HFF-Myc (cell line): Measurements from ENCODE around the gene OR2M5.

ENCODE experiments used
- DNase-seq: peaks from one replicate; pipeline ENCODE4 v3.0.0-alpha.2; 2011; ENCODE audit warnings: low read depth; ENCODE audit errors: extremely low read depth
- H3K4me3 ChIP-seq: replicated peaks from 2 replicates; pipeline ENCODE4 v1.5.1; 2011; ENCODE audit warnings: low read depth, mild to moderate bottlenecking, control low read depth, low read length
- TF ChIP-seq, protein P1 (sequence below): IDR thresholded peaks from 2 replicates; pipeline ENCODE4 v1.5.1; 2012; ENCODE audit warnings: mild to moderate bottlenecking, low read depth, low read length, control low read depth; ENCODE audit errors: missing control alignments

Gene OR2M5

DNA sequence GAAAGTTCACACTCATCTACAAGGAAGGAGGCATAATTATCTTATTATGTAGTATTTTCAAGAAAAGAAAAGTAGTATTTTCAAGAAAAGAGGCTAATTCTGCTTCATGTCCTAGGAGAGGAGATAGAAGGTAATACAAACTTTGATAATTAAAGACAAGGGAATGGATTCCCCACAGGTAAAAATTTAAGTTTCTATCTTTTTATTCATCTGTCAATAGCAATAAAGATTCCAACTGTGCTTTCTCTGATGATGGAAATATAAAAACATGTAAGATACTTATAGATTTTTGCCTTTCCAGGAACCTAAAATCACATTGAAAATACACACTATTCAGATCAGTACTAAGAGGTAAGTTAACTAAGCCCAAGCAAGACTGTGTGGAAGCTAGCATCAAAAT lies 29.6 kb downstream of the OR2M5 start, which contains the start of gene OR2M2:
Gene OR2M2 (plus strand): TSS at position 301 of the 400 bp plus-strand sequence. CDS start 5,165 bp downstream, outside the sequence.
- TF ChIP-seq, protein P1, sequence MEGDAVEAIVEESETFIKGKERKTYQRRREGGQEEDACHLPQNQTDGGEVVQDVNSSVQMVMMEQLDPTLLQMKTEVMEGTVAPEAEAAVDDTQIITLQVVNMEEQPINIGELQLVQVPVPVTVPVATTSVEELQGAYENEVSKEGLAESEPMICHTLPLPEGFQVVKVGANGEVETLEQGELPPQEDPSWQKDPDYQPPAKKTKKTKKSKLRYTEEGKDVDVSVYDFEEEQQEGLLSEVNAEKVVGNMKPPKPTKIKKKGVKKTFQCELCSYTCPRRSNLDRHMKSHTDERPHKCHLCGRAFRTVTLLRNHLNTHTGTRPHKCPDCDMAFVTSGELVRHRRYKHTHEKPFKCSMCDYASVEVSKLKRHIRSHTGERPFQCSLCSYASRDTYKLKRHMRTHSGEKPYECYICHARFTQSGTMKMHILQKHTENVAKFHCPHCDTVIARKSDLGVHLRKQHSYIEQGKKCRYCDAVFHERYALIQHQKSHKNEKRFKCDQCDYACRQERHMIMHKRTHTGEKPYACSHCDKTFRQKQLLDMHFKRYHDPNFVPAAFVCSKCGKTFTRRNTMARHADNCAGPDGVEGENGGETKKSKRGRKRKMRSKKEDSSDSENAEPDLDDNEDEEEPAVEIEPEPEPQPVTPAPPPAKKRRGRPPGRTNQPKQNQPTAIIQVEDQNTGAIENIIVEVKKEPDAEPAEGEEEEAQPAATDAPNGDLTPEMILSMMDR = no peak
- H3K4me3 ChIP-seq = no peak within 1 kb of the TSS
- no peak for DNase-seq

DNA sequence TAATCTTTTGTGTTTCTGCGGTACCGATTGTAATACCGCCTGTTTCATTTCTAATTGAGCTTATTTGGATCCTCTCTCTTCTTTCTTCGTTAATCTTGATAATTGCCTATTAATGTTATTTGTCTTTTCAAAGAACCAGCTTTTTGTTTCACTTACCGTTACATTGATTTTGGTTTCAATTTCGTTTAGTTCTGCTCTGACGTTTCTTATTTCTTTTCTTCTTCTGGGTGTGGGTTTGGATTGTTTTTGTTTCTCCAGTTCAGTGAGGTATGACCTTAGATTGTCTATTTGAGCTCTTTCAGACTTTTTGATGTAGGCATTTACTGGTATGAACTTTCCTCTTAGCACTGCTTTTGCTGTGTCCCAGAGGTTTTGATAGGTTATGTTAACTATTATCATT lies 39.0 kb downstream of the OR2M5 start:
- TF ChIP-seq, protein P1 = no peak
- no peak for DNase-seq

DNA sequence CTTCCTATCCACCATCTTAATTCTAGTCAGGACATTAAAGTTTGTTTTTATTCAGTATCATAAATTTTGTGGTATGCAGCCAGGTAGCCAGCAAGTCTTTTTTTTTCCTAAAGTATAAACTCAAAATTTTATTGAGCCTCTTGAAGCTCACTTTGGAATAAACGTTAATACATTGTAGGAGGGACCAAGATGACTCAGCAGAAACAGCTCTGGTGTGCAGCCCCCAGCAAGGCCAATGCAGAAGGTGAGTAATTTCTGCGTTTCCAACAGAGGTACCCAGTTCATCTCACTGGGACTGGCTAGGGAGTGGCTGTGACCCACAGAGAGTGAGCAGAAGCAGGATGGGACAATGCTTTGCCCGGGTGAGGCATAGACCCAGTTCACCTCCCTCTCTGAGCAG lies 42.4 kb downstream of the OR2M5 start:
- DNase-seq = no peak
- H3K4me3 ChIP-seq = no peak overlapping the region
- TF ChIP-seq, protein P1 = no peak

More for the DNA sequence above, 39.0 kb downstream of the OR2M5 start:
- H3K4me3 ChIP-seq = no peak overlapping the region

DNA sequence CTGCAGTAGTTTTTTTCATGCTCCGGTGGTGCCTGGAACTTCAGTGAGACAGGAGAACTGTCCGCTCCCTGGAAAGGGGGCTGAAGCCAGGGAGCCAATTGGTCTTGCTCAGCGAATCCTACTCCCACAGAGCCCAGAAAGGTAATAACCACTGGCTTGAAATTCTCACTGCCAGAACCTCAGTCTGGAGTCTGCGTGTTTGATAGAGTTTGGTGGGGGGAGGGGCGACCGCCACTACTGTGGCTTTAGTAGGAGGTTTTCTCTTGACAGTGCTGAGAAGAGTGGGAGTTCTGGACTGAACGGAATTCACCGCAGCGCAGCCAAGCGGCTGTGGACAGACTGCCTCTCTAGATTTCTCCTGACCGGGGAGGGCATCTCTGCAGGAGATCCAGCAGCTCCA lies 44.1 kb downstream of the OR2M5 start:
- no peak for DNase-seq
- TF ChIP-seq, protein P1 = no peak
- H3K4me3 ChIP-seq = no peak overlapping the region

DNA sequence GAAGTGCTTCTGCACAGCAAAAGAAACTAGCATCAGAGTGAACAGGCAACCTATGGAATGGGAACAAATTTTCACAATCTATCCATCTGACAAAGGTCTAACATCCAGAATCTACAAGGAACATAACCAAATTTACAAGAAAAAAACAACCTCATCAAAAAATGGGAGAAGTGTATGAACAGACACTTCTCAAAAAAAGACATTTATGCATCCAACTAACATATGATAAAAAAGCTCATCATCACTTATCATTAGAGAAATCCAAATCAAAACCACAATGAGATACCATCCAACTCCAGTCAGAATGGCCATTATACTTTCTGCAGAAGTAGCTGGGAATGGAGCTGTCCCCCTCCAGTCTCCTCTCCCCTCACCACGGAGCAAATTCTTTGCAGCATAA lies 49.2 kb downstream of the OR2M5 start:
- TF ChIP-seq, protein P1 = no peak
- DNase-seq = no peak
- H3K4me3 ChIP-seq = no peak overlapping the region
